ENCODE data around the gene C10orf105. TPM values are rescaled to one million over a fixed set of nuclear protein-coding genes. Genes with fewer than 3 reads are reported as not detected.

C10orf105 gene
- total RNA-seq, 1 experiment from 2014 or later = not detected

DNA sequence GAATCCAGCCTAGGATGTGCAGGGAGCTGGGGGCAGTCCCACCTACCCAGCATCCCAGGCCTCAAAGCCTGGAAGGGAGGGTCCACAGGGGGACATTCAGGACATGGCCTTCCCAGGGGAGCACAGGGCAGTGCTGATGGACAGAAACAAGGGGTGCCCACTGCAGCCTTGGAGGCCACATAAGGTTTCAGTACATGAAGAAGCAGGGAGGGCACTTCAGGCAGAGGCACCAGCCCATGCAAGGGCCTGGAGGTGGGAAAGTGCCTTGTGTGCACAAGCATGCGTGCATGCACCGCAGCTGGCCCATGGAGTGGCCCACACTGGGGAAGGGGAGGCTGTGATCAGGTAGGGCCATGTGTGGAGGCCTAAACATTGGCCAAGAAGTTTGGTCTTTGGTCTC is 9.1 kb downstream of the C10orf105 start:
- in situ Hi-C loops (cut with HindIII; ENCODE audit: low pct_unique_long_range_greater_than_20kb, low sequenced_read_pairs) = no loop called here
- DNase-seq (ENCODE audit: low read depth) = no peak

DNA sequence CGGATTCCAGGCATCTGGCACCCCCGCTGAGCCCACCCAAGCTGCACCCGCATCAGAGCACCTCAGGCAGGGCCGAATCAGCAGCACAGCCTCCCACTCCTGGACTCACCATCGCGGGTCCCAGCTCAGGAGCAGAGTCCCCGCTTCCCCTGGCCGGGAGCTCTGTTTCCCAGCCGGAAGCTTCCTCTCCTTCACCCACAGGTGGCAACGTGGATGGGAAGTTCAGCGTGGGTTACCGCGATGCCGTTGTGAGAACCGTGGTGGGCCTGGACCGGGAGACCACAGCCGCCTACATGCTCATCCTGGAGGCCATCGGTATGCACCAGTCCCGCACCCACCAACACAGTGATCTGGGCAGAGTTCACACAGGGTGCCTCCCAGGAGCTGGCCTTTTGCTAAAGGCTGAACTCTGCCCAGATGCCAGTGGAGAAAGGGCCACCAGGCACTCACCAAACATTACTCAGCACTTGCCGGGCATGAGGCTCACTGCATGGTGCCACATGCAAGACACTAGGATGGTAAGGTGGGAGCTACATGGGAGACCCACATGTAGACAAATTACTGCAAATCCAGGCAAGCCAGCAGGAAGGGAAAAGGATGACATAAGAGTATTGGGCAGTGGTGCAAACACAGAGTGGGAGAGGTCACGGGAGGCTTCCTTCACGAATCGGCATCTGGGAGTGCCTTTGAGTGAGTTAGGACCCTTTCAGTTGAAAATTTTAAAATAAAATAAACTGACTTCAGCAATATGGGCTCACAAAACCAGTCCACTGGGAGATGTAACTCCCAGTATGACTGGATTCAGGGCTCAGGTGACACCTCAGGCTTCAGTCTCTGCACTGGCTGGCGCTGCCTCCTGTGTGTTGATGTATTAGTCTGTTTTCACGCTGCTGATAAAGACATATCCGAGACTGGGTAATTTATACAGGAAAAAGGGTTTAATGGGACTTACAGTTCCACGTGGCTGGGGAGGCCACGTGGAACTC is 10.4 kb downstream of the C10orf105 start:
- DNase-seq (ENCODE audit: low read depth) = no peak
- in situ Hi-C loops (cut with HindIII; ENCODE audit: low pct_unique_long_range_greater_than_20kb, low sequenced_read_pairs) = no loop called here

DNA sequence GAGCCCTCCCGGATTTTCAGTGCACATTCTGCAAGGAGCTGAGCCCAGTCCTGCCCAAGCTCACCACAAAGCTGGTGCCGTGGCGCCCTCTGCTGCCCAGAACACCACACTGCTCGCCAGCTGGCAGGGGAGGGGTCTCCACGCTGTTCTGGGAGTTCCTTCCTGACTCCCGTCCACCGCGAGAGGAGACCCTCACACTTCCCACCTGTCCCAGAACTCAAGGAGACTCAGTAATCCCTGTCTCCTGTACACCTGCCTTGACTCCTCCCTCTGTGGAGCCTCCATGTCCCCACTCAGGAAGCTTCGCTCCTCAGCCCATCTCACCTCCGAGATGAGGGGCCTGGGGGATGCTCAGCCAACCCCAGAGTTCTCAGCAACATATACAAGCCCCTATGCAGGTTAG is 11.3 kb downstream of the C10orf105 start:
- in situ Hi-C loops (cut with HindIII; ENCODE audit: low pct_unique_long_range_greater_than_20kb, low sequenced_read_pairs) = no loop called here
- DNase-seq (ENCODE audit: low read depth) = no peak

- in situ Hi-C loops (cut with HindIII; ENCODE audit: low pct_unique_long_range_greater_than_20kb, low sequenced_read_pairs) = no loop called here
These were observed 12.3 kb downstream of the C10orf105 start for GRCh38 chr10:71707240-71707789.

DNA sequence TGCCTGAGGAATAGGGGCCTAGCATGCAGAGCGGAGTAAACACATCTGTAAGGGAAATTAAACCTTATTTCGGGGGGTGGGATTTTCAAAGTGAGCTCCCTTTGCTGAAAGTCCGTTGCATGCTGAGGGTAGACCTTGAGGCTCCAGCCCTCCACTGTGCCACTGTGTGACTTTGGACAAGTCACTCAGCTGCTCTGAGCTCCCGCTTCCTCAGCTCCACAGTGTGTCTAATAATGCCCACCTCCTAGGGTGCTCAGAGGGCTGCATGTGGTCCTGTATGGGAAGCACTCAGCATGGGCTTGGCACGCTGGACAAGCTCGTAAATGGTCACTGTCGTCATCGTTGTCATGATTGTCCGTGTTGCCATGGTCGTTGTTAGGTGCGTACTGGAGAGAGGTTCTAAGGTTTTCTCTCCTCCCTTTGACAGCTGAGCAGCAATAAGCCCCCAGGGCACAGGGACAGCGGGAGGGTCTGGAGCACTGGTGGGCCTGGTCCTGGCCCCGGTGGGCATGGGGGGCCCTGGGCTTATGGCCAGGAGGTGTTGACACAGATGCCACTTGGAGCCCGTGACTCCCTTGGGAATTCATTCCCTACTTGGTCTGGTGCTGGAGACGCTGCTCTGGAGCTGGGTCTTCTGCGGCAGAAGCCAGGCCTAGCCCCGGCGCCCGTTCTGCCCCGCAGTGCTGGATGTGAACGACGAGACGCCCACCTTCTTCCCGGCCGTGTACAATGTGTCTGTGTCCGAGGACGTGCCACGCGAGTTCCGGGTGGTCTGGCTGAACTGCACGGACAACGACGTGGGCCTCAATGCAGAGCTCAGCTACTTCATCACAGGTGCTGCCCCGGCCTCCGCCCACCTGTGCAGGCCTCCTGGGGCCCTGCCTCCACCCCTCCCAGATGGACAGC is 13.1 kb downstream of the C10orf105 start:
- in situ Hi-C loops (cut with HindIII; ENCODE audit: low pct_unique_long_range_greater_than_20kb, low sequenced_read_pairs) = no loop called here
- DNase-seq (ENCODE audit: low read depth) = no peak

More at GRCh38 chr10:71707240-71707789, 12.3 kb downstream of the C10orf105 start:
- no peak for DNase-seq (ENCODE audit: low read depth)

DNA sequence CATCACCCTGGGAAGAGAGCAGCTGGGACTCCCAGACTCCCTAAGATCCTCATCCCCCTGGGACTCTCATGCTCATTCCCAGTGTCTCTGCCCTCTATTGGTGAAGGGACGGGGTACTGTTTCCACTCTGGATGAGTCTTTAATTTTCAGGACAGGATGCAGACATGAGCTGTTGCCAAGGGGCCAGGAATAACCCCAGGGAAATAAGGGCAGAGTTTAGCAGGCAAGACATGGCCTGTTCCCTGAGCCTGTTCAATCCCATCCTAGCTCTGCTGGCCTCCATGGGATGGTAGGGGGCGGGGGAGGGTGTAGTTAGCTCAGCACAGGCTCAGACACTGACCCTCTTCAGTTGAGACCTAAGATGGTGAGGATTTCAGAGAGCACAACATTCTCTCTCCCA is 14.0 kb downstream of the C10orf105 start:
- DNase-seq (ENCODE audit: low read depth) = no peak
- in situ Hi-C loops (cut with HindIII; ENCODE audit: low pct_unique_long_range_greater_than_20kb, low sequenced_read_pairs) = no loop called here

- in situ Hi-C loops (cut with HindIII; ENCODE audit: low pct_unique_long_range_greater_than_20kb, low sequenced_read_pairs) = no loop called here
- no peak for DNase-seq (ENCODE audit: low read depth)
These were observed 14.8 kb downstream of the C10orf105 start for GRCh38 chr10:71704816-71705215.

DNA sequence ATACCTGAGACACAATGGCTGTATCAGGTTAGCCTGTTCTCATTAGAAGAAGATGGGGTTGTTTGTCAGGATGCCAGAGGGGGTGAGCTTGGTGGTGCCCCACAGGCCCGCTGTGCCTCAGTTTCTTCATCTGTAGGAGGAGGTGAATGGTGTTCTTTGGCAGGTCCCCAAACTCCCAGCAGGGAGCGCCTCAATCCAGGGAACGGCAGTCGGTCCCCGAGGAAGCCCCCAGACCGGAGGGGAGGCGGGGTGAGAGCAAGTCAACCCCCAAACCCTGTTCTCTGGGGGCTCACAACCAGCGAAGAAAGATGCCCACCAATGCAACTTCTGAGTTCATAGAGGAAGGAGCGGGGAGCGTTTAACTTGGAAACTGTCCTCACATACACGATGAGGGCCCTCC is 16.0 kb downstream of the C10orf105 start:
- in situ Hi-C loops (cut with HindIII; ENCODE audit: low pct_unique_long_range_greater_than_20kb, low sequenced_read_pairs) = no loop called here
- DNase-seq (ENCODE audit: low read depth) = no peak

- no peak for DNase-seq (ENCODE audit: low read depth)
- in situ Hi-C loops (cut with HindIII; ENCODE audit: low pct_unique_long_range_greater_than_20kb, low sequenced_read_pairs) = no loop called here
These were observed 18.0 kb downstream of the C10orf105 start for GRCh38 chr10:71701496-71702132.

- in situ Hi-C loops (cut with HindIII; ENCODE audit: low pct_unique_long_range_greater_than_20kb, low sequenced_read_pairs) = no loop called here
- no peak for DNase-seq (ENCODE audit: low read depth)
These were observed 18.7 kb downstream of the C10orf105 start for GRCh38 chr10:71700731-71701368.

DNA sequence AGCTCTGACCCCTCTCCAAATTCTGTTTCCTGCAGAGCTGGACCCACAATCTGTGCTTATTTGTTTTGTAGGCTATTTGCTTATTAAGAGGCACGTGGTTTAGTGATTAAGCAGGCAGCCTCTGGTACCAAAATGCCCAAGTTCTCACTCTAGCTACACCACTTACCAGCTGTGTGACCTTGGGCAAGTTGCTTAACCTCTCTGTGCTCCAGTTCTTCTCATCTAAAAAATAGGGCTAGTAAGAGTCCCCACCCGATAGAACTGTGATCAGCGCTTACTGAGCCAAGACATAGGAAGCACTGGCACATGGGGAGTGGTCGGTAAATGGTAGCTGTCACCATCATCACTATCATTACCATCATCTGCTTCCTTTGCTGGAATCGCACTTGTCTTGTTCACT is 20.8 kb downstream of the C10orf105 start:
- in situ Hi-C loops (cut with HindIII; ENCODE audit: low pct_unique_long_range_greater_than_20kb, low sequenced_read_pairs) = no loop called here
- no peak for DNase-seq (ENCODE audit: low read depth)

DNA sequence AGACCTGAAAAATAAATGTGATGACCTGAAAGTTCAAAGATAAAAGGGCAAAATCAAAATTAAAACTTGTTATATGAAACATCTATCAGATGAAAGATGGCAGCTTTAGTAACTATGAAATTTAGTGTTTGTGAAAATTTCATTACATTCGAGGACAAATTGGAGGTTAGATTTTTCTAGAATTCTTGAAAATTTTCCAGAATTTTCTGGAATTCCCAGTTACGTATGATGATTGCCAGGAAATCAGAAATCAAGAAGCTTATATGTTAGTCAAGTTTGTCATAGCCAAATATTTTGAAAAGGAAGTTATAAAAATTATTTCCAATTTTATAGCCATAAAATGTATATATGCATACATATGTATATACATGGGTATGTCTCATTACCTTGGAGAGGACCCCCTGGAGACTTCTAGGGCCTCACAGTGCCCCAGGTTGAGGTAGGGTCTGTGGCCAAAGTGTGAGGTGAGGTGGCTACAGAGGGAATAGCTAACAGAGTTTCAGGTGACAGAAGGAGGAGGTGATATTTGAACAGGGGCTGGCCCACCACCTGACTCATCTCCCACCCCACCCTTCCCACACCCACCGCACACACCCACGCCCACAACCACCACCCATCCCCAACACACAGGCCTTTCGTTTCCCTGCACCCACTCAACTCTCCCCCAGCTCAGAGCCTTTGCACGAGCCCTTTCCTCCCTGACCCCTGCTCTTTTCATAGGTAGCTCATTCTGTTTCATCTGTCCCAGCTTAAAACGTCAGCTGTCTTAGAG is 21.5 kb downstream of the C10orf105 start:
- in situ Hi-C loops (cut with HindIII; ENCODE audit: low pct_unique_long_range_greater_than_20kb, low sequenced_read_pairs) = no loop called here
- no peak for DNase-seq (ENCODE audit: low read depth)

GRCh38 chr10:71696628-71697326 is 22.8 kb downstream of the C10orf105 start:
- DNase-seq (ENCODE audit: low read depth) = peak; percentile 28

DNA sequence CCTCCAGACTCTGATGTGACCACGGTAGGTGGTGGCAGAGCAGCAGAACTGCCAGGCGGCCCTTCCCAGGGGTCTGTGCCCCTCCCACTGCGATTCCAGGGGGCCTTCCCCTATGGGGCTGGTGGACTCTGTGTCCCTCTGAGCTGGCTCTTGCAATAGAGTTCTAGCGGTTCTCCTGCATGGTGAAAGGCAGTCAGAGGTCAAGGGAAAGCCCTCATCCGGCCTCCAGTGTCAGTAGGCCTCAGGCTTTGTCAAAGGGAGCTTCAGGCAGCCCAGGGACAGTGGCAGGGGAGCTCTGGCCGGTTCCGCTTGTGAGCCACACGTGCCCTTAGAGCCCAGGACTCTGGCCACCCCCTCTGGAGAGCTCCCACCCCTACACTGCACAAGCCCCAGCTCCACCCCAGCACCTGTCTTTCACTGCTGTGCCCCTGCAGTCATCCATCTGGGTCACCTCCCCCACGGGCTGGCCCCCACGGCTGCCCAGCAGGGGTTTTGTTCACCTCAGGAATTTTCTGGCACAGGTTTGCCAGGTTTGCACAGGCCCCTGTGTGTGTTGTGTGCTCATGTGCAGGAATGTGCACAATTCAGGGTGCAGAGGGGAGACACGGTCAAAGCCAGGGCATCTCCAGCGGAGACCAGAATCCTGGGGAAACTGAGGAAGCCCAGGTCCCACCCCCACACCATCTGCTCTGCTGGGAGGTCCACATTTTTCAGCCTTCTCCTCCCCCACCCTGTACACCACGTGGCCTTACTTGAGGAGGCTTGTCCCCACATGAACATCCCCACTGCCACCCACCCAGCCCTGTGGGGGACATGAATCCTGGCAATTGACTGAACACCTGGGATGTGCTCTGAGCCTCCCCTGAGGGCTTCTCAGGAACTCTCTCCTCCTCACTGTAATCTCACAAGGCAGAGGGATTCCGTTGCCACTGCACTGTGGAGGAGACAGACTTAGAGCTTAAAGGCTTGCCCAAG is 23.8 kb downstream of the C10orf105 start:
- in situ Hi-C loops (cut with HindIII; ENCODE audit: low pct_unique_long_range_greater_than_20kb, low sequenced_read_pairs) = no loop called here
- no peak for DNase-seq (ENCODE audit: low read depth)

More at GRCh38 chr10:71696628-71697326, 22.8 kb downstream of the C10orf105 start:
- in situ Hi-C loops (cut with HindIII; ENCODE audit: low pct_unique_long_range_greater_than_20kb, low sequenced_read_pairs) = no loop called here

DNA sequence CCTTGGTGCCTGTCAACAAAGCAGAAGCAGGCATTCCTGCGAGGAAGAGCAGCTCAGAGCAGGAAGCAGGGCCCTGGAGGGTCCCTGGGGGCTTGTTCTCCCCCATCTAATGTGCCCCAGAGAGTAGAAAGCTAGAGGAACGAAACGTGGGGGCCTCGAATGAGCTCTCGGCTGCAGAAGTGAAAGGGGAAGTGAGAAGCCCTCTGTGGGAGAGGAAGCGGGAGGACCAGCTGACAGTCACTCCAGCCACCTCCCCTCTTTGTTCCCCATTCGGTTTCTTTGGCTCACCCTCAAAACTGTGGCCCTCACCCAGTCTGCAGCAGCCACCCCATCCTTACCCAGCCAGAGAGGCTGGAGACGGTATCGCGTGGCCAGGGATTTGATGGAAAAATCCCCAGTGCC is 25.0 kb downstream of the C10orf105 start:
- in situ Hi-C loops (cut with HindIII; ENCODE audit: low pct_unique_long_range_greater_than_20kb, low sequenced_read_pairs) = no loop called here
- DNase-seq (ENCODE audit: low read depth) = no peak

All from Caki2 (cell line).